GM12892 (cell line): Measurements from ENCODE around the gene KIAA1217.

ENCODE experiments used
- POLR2A ChIP-seq: IDR thresholded peaks from 2 replicates; pipeline ENCODE4 v1.6.1; 2011; ENCODE audit warnings: low read depth, low read length, control low read depth
- POLR2AphosphoS5 ChIP-seq: IDR thresholded peaks from 2 replicates; pipeline ENCODE4 v1.6.1; 2011; ENCODE audit warnings: low read depth, low read length, control low read depth

GRCh38 chr10:24434961-24435360 is 226.0 kb downstream of the KIAA1217 start:
- TF ChIP-seq POLR2A = no peak
- TF ChIP-seq POLR2AphosphoS5 = no peak
